Activated naive CD4-positive, alpha-beta T cell treated with anti-CD3 and anti-CD28 coated beads, Interleukin-2, amount 50 U/mL, for 16 hours (primary cell): ENCODE results near the gene RASGRF2.

Experiments used
- DNase-seq: peaks from one replicate; pipeline ENCODE4 v3.0.0-alpha.2; 2020

Gene RASGRF2

GRCh38 chr5:81145329-81145935 lies 185.3 kb downstream of the RASGRF2 start:
- no peak for DNase-seq

GRCh38 chr5:81146031-81146430 lies 185.9 kb downstream of the RASGRF2 start:
- DNase-seq, result no peak

GRCh38 chr5:81147011-81147885 lies 187.1 kb downstream of the RASGRF2 start:
- no peak for DNase-seq

GRCh38 chr5:81147886-81148571 lies 187.9 kb downstream of the RASGRF2 start:
- no peak for DNase-seq

- no peak for DNase-seq
Measured at GRCh38 chr5:81151546-81151945, 191.4 kb downstream of the RASGRF2 start.

GRCh38 chr5:81154725-81155124 lies 194.6 kb downstream of the RASGRF2 start:
- no peak for DNase-seq

GRCh38 chr5:81156732-81157131 lies 196.6 kb downstream of the RASGRF2 start:
- DNase-seq, result no peak

- DNase-seq, result no peak
Measured at GRCh38 chr5:81161012-81161601, 200.9 kb downstream of the RASGRF2 start.

- DNase-seq, result no peak
Measured at GRCh38 chr5:81162501-81162900, 202.3 kb downstream of the RASGRF2 start.

- DNase-seq, result no peak
Measured at GRCh38 chr5:81163651-81164050, 203.5 kb downstream of the RASGRF2 start.

GRCh38 chr5:81164476-81164875 lies 204.3 kb downstream of the RASGRF2 start:
- no peak for DNase-seq

GRCh38 chr5:81164936-81165335 lies 204.8 kb downstream of the RASGRF2 start:
- no peak for DNase-seq

- peak; percentile 64 for DNase-seq
Measured at GRCh38 chr5:81165493-81166119, 205.4 kb downstream of the RASGRF2 start.

- DNase-seq, result no peak
Measured at GRCh38 chr5:81166430-81166829, 206.3 kb downstream of the RASGRF2 start.

- DNase-seq, result no peak
Measured at GRCh38 chr5:81167078-81167477, 206.9 kb downstream of the RASGRF2 start.

- no peak for DNase-seq
Measured at GRCh38 chr5:81167544-81167943, 207.4 kb downstream of the RASGRF2 start.

- no peak for DNase-seq
Measured at GRCh38 chr5:81169924-81170323, 209.8 kb downstream of the RASGRF2 start.

GRCh38 chr5:81171769-81172168 lies 211.6 kb downstream of the RASGRF2 start:
- DNase-seq, result no peak

GRCh38 chr5:81172710-81173109 lies 212.5 kb downstream of the RASGRF2 start:
- DNase-seq, result no peak

GRCh38 chr5:81177061-81177460 lies 216.9 kb downstream of the RASGRF2 start:
- DNase-seq, result no peak

GRCh38 chr5:81179959-81180358 lies 219.8 kb downstream of the RASGRF2 start:
- no peak for DNase-seq

- DNase-seq, result no peak
Measured at GRCh38 chr5:81180780-81181460, 220.8 kb downstream of the RASGRF2 start.
